ENCODE results near the gene GGT6.

GGT6 gene

DNA sequence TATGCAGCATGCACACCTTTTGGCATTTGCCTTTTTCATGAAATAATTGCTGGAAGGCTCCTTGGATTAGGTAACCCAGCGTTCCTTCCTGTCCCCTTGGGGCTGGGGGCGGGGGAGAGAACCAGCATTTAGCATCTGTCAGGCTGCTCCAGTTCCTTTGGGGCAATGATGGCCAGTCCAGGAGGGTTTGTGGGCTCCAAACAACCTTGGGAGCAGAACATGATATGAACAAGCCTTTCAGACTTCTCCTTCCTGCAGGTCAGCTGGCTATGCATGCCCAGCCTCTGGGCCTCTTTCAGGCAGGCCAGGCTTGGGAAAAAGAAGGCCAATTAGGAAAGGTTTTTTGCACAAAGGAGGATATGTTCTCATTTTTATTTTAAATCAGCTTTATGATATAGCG is 22.8 kb upstream of the GGT6 start:
- H3K27ac ChIP-seq (ENCODE audit: low read depth, low read length, poor library complexity, severe bottlenecking) = no peak overlapping the region

DNA sequence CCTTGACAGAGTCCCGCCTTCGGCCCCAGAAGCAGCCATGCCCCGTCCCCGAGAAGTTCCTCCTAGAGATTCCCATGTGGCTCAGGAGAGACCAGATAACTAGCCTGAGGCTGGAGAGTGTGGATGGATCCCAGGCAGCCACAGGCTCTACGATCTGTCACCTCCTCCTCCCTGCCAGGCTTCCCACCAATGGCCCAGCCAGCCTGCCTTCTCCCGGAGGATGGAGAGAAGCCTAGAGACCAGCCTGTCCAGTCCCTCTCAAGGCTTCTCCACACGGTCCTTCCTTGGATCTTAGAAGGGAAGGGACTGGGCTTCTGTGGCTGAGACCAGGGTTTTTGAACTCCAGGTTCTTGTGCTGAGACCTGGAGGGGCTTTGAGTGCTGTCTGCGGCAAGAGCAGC is 22.3 kb upstream of the GGT6 start:
- TF ChIP-seq EZH2 (IDR thresholded peaks at IDR 0.05; ENCODE audit: borderline replicate concordance, low read length) = no peak
- TF ChIP-seq, protein P1, sequence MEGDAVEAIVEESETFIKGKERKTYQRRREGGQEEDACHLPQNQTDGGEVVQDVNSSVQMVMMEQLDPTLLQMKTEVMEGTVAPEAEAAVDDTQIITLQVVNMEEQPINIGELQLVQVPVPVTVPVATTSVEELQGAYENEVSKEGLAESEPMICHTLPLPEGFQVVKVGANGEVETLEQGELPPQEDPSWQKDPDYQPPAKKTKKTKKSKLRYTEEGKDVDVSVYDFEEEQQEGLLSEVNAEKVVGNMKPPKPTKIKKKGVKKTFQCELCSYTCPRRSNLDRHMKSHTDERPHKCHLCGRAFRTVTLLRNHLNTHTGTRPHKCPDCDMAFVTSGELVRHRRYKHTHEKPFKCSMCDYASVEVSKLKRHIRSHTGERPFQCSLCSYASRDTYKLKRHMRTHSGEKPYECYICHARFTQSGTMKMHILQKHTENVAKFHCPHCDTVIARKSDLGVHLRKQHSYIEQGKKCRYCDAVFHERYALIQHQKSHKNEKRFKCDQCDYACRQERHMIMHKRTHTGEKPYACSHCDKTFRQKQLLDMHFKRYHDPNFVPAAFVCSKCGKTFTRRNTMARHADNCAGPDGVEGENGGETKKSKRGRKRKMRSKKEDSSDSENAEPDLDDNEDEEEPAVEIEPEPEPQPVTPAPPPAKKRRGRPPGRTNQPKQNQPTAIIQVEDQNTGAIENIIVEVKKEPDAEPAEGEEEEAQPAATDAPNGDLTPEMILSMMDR (IDR thresholded peaks at IDR 0.05; ENCODE audit: low read length) = no peak
- Histone ChIP-seq H3K27ac (ENCODE audit: low read depth, low read length, poor library complexity, severe bottlenecking) (no peak overlapping the region), H2AFZ (ENCODE audit: low read length) (no peak overlapping the region), H4K20me1 (ENCODE audit: insufficient read depth, low read length) (no peaks in the 10 kb centered on the region), H3K27me3 (ENCODE audit: insufficient read depth, low read length) (peaks cover 5% of the 10 kb centered on the region; the same call in 1 of the 2 replicates), H3K9me3 (ENCODE audit: low read length) (no peaks in the 10 kb centered on the region), H3K9me2 (ENCODE audit: low read depth, low read length) (no peaks in the 10 kb centered on the region), H3K79me2 (ENCODE audit: insufficient read depth, low read length) (no peaks in the 10 kb centered on the region), H3F3A (ENCODE audit: insufficient read depth, low read length) (no peaks in the 10 kb centered on the region), H3K4me3 (ENCODE audit: low read depth, low read length, poor library complexity, severe bottlenecking) (no peak overlapping the region), H3K36me3 (ENCODE audit: insufficient read depth, low read length) (no peaks in the 10 kb centered on the region), H3K4me1 (ENCODE audit: insufficient read depth, low read length, severe bottlenecking) (no peaks in the 10 kb centered on the region), H3K4me2 (ENCODE audit: low read length) (no peak overlapping the region), H3K9ac (ENCODE audit: low read length) (no peak overlapping the region)

More for the DNA sequence above, 22.8 kb upstream of the GGT6 start:
- no peak overlapping the region for H2AFZ ChIP-seq (ENCODE audit: low read length)
- H3K4me1 ChIP-seq (ENCODE audit: insufficient read depth, low read length, severe bottlenecking) = no peaks in the 10 kb centered on the region
- no peak overlapping the region for H3K9ac ChIP-seq (ENCODE audit: low read length)
- no peaks in the 10 kb centered on the region for H3K9me3 ChIP-seq (ENCODE audit: low read length)
- H3K4me2 ChIP-seq (ENCODE audit: low read length) = no peak overlapping the region
- H3K79me2 ChIP-seq (ENCODE audit: insufficient read depth, low read length) = no peaks in the 10 kb centered on the region
- H3K4me3 ChIP-seq (ENCODE audit: low read depth, low read length, poor library complexity, severe bottlenecking) = no peak overlapping the region
- H3F3A ChIP-seq (ENCODE audit: insufficient read depth, low read length) = no peaks in the 10 kb centered on the region
- no peaks in the 10 kb centered on the region for H3K36me3 ChIP-seq (ENCODE audit: insufficient read depth, low read length)
- H3K27me3 ChIP-seq (ENCODE audit: insufficient read depth, low read length) = peaks cover 5% of the 10 kb centered on the region; the same call in 1 of the 2 replicates
- no peaks in the 10 kb centered on the region for H3K9me2 ChIP-seq (ENCODE audit: low read depth, low read length)
- no peak for TF ChIP-seq EZH2 (IDR thresholded peaks at IDR 0.05; ENCODE audit: borderline replicate concordance, low read length)
- TF ChIP-seq, protein P1 (IDR thresholded peaks at IDR 0.05; ENCODE audit: low read length) = no peak
- H4K20me1 ChIP-seq (ENCODE audit: insufficient read depth, low read length) = no peaks in the 10 kb centered on the region

DNA sequence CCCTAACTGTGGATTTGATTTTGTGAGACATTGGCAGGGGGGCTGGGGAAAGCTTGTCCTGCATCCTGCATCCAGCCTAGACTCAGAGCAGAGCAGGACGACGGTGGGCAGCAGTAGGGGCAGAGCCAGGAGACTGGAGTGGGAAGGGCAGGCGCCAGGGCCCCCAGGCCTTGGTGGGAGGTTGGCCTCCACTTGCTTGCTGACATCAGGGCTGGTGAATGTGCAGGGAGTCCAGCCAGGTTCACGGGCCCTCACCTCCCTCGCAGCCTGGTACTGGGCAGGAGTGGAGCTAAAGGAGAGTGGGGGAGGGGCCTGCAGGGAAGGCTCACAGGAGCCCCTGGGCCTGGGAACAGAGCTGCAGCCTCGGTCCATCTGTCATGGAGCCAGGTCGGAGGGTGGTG is 21.7 kb upstream of the GGT6 start:
- no peak for TF ChIP-seq EZH2 (IDR thresholded peaks at IDR 0.05; ENCODE audit: borderline replicate concordance, low read length)
- TF ChIP-seq, protein P1 (IDR thresholded peaks at IDR 0.05; ENCODE audit: low read length) = no peak
- peaks cover 5% of the 10 kb centered on the region; the same call in 1 of the 2 replicates for H3K27me3 ChIP-seq (ENCODE audit: insufficient read depth, low read length)
- H3K79me2 ChIP-seq (ENCODE audit: insufficient read depth, low read length) = no peaks in the 10 kb centered on the region
- no peaks in the 10 kb centered on the region for H4K20me1 ChIP-seq (ENCODE audit: insufficient read depth, low read length)
- no peaks in the 10 kb centered on the region for H3K36me3 ChIP-seq (ENCODE audit: insufficient read depth, low read length)
- H3K4me1 ChIP-seq (ENCODE audit: insufficient read depth, low read length, severe bottlenecking) = no peaks in the 10 kb centered on the region
- H3K9me2 ChIP-seq (ENCODE audit: low read depth, low read length) = no peaks in the 10 kb centered on the region
- no peak overlapping the region for H3K9ac ChIP-seq (ENCODE audit: low read length)
- no peak overlapping the region for H3K4me3 ChIP-seq (ENCODE audit: low read depth, low read length, poor library complexity, severe bottlenecking)
- no peak overlapping the region for H3K27ac ChIP-seq (ENCODE audit: low read depth, low read length, poor library complexity, severe bottlenecking)
- H3F3A ChIP-seq (ENCODE audit: insufficient read depth, low read length) = no peaks in the 10 kb centered on the region
- no peak overlapping the region for H2AFZ ChIP-seq (ENCODE audit: low read length)
- H3K9me3 ChIP-seq (ENCODE audit: low read length) = no peaks in the 10 kb centered on the region
- no peak overlapping the region for H3K4me2 ChIP-seq (ENCODE audit: low read length)

Measured in OCI-LY1 (cell line).